ENCODE measurements around the gene NECAP2.
"Not testable (repeated sequence)": the region's sequence is repeated elsewhere in the genome, so short reads cannot be mapped to it uniquely, and the experiment has no call there.

NECAP2 gene

GRCh38 chr1:16478091-16478490 is 37.6 kb downstream of the NECAP2 start:
- no peak for TF ChIP-seq CTCF (IDR thresholded peaks at IDR 0.05; ENCODE audit: extremely low read depth, insufficient read depth, missing control alignments)
- in situ Hi-C loops (cut with MboI; ENCODE audit: low pct_unique_long_range_greater_than_20kb, low sequenced_read_pairs, unreplicated experiment): no loop called here
- no peak for DNase-seq (ENCODE audit: low spot score)

- in situ Hi-C loops (cut with MboI; ENCODE audit: low pct_unique_long_range_greater_than_20kb, low sequenced_read_pairs, unreplicated experiment); DNase-seq (ENCODE audit: low spot score): not testable (repeated sequence)
Observed at GRCh38 chr1:16483146-16483545, 42.6 kb downstream of the NECAP2 start.

- not testable (repeated sequence) for DNase-seq (ENCODE audit: low spot score)
Observed at GRCh38 chr1:16483639-16484500, 43.3 kb downstream of the NECAP2 start.

GRCh38 chr1:16484501-16484835 is 43.9 kb downstream of the NECAP2 start:
- TF ChIP-seq CTCF (IDR thresholded peaks at IDR 0.05; ENCODE audit: extremely low read depth, insufficient read depth, missing control alignments): no peak
- in situ Hi-C loops (cut with MboI; ENCODE audit: low pct_unique_long_range_greater_than_20kb, low sequenced_read_pairs, unreplicated experiment): no loop called here
- no peak for DNase-seq (ENCODE audit: low spot score)

More at GRCh38 chr1:16483639-16484500, 43.3 kb downstream of the NECAP2 start:
- in situ Hi-C loops (cut with MboI; ENCODE audit: low pct_unique_long_range_greater_than_20kb, low sequenced_read_pairs, unreplicated experiment): not testable (repeated sequence)

GRCh38 chr1:16484931-16485330 is 44.4 kb downstream of the NECAP2 start:
- TF ChIP-seq CTCF (IDR thresholded peaks at IDR 0.05; ENCODE audit: extremely low read depth, insufficient read depth, missing control alignments): no peak
- in situ Hi-C loops (cut with MboI; ENCODE audit: low pct_unique_long_range_greater_than_20kb, low sequenced_read_pairs, unreplicated experiment): no loop called here
- DNase-seq (ENCODE audit: low spot score): no peak

GRCh38 chr1:16486316-16486715 is 45.8 kb downstream of the NECAP2 start:
- in situ Hi-C loops (cut with MboI; ENCODE audit: low pct_unique_long_range_greater_than_20kb, low sequenced_read_pairs, unreplicated experiment); DNase-seq (ENCODE audit: low spot score): not testable (repeated sequence)

- DNase-seq (ENCODE audit: low spot score); in situ Hi-C loops (cut with MboI; ENCODE audit: low pct_unique_long_range_greater_than_20kb, low sequenced_read_pairs, unreplicated experiment): not testable (repeated sequence)
Observed at GRCh38 chr1:16487011-16487410, 46.5 kb downstream of the NECAP2 start.

- in situ Hi-C loops (cut with MboI; ENCODE audit: low pct_unique_long_range_greater_than_20kb, low sequenced_read_pairs, unreplicated experiment): not testable (repeated sequence)
Observed at GRCh38 chr1:16489195-16489880, 48.8 kb downstream of the NECAP2 start.

GRCh38 chr1:16491056-16491675 is 50.6 kb downstream of the NECAP2 start:
- in situ Hi-C loops (cut with MboI; ENCODE audit: low pct_unique_long_range_greater_than_20kb, low sequenced_read_pairs, unreplicated experiment): no loop called here
- TF ChIP-seq CTCF (IDR thresholded peaks at IDR 0.05; ENCODE audit: extremely low read depth, insufficient read depth, missing control alignments): no peak
- DNase-seq (ENCODE audit: low spot score): no peak

More at GRCh38 chr1:16489195-16489880, 48.8 kb downstream of the NECAP2 start:
- not testable (repeated sequence) for DNase-seq (ENCODE audit: low spot score)

- in situ Hi-C loops (cut with MboI; ENCODE audit: low pct_unique_long_range_greater_than_20kb, low sequenced_read_pairs, unreplicated experiment); DNase-seq (ENCODE audit: low spot score): not testable (repeated sequence)
Observed at GRCh38 chr1:16492937-16493336, 52.4 kb downstream of the NECAP2 start.

GRCh38 chr1:16493731-16494130 is 53.2 kb downstream of the NECAP2 start:
- in situ Hi-C loops (cut with MboI; ENCODE audit: low pct_unique_long_range_greater_than_20kb, low sequenced_read_pairs, unreplicated experiment); DNase-seq (ENCODE audit: low spot score): not testable (repeated sequence)

Data from GM13977 (cell line).